Pancreas (tissue), 10 donors: ENCODE results near the gene CAPN11. TPM values are rescaled to one million over a fixed set of nuclear protein-coding genes. Genes with fewer than 3 reads are reported as not detected.
A peak's percentile ranks its signal among the peaks of the same experiment; 100 is the strongest.

ENCODE experiments used
- ATAC-seq, 4 donors: fragments of 200-7000 bp; cut with Tn5 transposase; one replicate each; pipeline versions ENCODE4 v1.8.0 to v1.9.1; 2020; ENCODE audit warnings: mild to moderate bottlenecking in 4 of 4, moderate library complexity in 4 of 4
- DNase-seq, 6 donors: peaks; one replicate each; pipeline ENCODE4 v3.0.0-alpha.2; 2020
- FAIRE-seq: peaks from 2 replicates; lab custom pipeline; 2012; peaks lifted over from hg19 to GRCh38; lab: Jason Lieb, UNC
- H3K27ac ChIP-seq, 4 donors: fragments of 200-600 bp; sonication (generic); 1 replicate in 3 of 4; 2 replicates in 1 of 4; pipeline versions ENCODE4 v1.5.0 to v1.8.0; 2020
- H3K27me3 ChIP-seq, 4 donors: fragments of 200-600 bp; one replicate each; pipeline ENCODE4 v1.8.0; 2021
- H3K36me3 ChIP-seq, 3 donors: fragments of 200-600 bp; sonication (generic) in 1 of 3; one replicate each; pipeline versions ENCODE4 v1.5.0 to v1.8.0; 2020 to 2021
- H3K4me1 ChIP-seq, 3 donors: fragments of 200-600 bp; one replicate each; pipeline ENCODE4 v1.8.0; 2021
- H3K4me3 ChIP-seq, 4 donors: fragments of 200-600 bp; sonication (generic) in 2 of 4; one replicate each; pipeline versions ENCODE4 v1.5.0 to v1.8.0; 2020 to 2021
- H3K9me3 ChIP-seq, 4 donors: fragments of 200-600 bp; one replicate each; pipeline ENCODE4 v1.8.0; 2021
- CTCF ChIP-seq, 4 donors: fragments of 200-600 bp; sonication (generic) in 3 of 4; IDR thresholded peaks; one replicate each; pipeline versions ENCODE4 v1.5.0 to v1.8.0; 2021; ENCODE audit warnings: antibody characterized with exemption in 4 of 4
- WGBS, 2 donors: extraction: QIAGEN DNeasy Blood & Tissue Kit; methylation state at CpG; one replicate each; pipeline ENCODE4 v1.1.7; 2013; 5-methylcytosine and 5-hydroxymethylcytosine counted together
- intact Hi-C, 3 donors: fragments of 100-400 bp; cut with DNase I; formaldehyde crosslinking; loops; one replicate each; pipeline versions ENCODE4 v1.11.1 to v1.14.2; 2022
- polyA plus RNA-seq, 2 donors: library from polyadenylated mRNA; stranded (reverse); fragments of 200-250 nt; gene quantifications; one replicate each; pipeline ENCODE4 v1.2.3, GENCODE V29; 2013
- total RNA-seq, 6 donors: library from RNA; stranded (reverse); fragmentation: NEBNext Ultra II Directional in 4 of 6; extraction: Animal tissue kit (Norgen Biotek cat#: 25700) in 4 of 6; gene quantifications; one replicate each; pipeline versions ENCODE4 v1.2.1 to v1.2.4, GENCODE V29; 2021 to 2023
- donor health status: healthy with polysubstance abuse.
- donor health status: DM: no; HTN: no; CAD: no; lungs with moderate emphysema.
- donor health status: DM: no; HTN: no; CAD: no.
- donor health status: control.
- donor health status: control.
- donor health status: Bipolar disorder and iron deficiency.
- donor health status: DM: yes; HTN: yes; CAD: no.
- donor health status: DM: no; HTN: no; CAD: no.
- donor health status: DM: no; HTN: no; CAD: no.
- donor health status: DM: yes; HTN: yes; CAD: no.

The CAPN11 gene
- total and polyA plus RNA-seq, 8 donors: 0.06 to 0.76 (median 0.19) TPM; not detected in 2

DNA sequence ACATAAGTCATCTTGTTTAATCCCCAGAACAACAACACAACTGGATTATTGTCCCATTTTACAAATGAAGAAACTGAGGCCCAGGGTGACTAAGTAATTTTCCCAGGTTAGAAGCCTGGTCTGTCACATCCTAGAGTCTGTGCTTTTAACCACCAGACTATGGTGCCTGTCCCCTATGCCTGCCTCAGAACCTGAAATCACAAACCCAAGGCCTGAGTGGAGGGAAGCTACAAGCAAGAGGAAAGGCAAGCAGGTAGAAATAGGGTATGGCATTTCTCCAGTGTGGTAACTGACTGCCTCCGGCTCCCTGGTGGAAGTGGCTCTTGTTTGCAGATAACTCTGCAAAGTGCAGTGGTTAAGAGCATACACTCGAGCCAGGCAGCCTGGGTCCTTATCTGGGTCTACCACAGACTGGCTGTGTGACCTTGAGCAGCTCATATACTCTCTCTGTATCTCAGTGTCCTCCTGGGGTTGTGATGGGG, 28.7 kb upstream of the CAPN11 start:
- H3K27me3 ChIP-seq: no peaks in the 10 kb centered on the region
- intact Hi-C loops: no loop called here
- H3K9me3 ChIP-seq: no peaks in the 10 kb centered on the region
- no peak overlapping the region for H3K27ac ChIP-seq
- H3K4me3 ChIP-seq: no peak overlapping the region
- no peaks in the 10 kb centered on the region for H3K36me3 ChIP-seq
- H3K4me1 ChIP-seq: peaks cover 0 to 25% (median 17%) of the 10 kb centered on the region in 3 donors
- TF ChIP-seq CTCF (IDR thresholded peaks at IDR 0.05): no peak
- ATAC-seq (no peak), FAIRE-seq (no peak), DNase-seq (no peak)
- 25 to 33% methylated on average over 2 of the region's 2 CpGs for WGBS, 2 donors

GRCh38 chr6:44131892-44132291, 26.7 kb upstream of the CAPN11 start:
- ATAC-seq (no peak), FAIRE-seq (no peak)
- no peak overlapping the region for H3K27ac ChIP-seq

DNA sequence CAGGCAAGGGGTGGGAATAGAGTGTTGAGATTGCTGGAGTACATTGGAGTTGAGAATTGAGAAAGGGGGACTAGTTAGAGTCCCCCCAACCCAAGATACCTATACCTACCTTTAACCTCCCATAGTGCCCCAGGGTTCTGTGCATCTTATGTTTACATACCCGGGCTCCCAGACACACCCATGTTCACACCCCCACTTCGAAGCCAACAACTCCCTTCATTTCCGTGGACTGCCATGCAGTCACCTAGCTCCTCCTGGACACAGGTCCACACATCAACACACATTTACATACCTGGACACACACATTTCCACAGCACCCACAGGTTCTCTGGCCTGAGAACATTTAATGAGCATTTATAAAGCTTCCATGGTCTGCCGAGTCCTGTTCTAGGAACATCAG, 26.1 kb upstream of the CAPN11 start:
- DNase-seq: no peak
- Histone ChIP-seq H3K4me3 (no peak overlapping the region), H3K27me3 (no peaks in the 10 kb centered on the region), H3K27ac (no peak overlapping the region), H3K4me1 (peaks cover 0 to 12% (median 10%) of the 10 kb centered on the region in 3 donors), H3K9me3 (no peaks in the 10 kb centered on the region), H3K36me3 (no peaks in the 10 kb centered on the region)
- ATAC-seq: no peak
- WGBS, 2 donors: 70 to 74% methylated on average over 4 of the region's 4 CpGs
- no peak for FAIRE-seq
- intact Hi-C loops: no loop called here
- no peak for TF ChIP-seq CTCF (IDR thresholded peaks at IDR 0.05)

More at GRCh38 chr6:44131892-44132291, 26.7 kb upstream of the CAPN11 start:
- Histone ChIP-seq H3K36me3 (no peaks in the 10 kb centered on the region), H3K9me3 (no peaks in the 10 kb centered on the region), H3K4me3 (no peak overlapping the region), H3K4me1 (peaks cover 0 to 12% (median 10%) of the 10 kb centered on the region in 3 donors), H3K27me3 (no peaks in the 10 kb centered on the region)
- WGBS, 2 donors: 71 to 76% methylated on average over 2 of the region's 2 CpGs
- TF ChIP-seq CTCF (IDR thresholded peaks at IDR 0.05): no peak
- intact Hi-C loops: no loop called here
- no peak for DNase-seq

GRCh38 chr6:44133003-44133931, 25.4 kb upstream of the CAPN11 start:
- no peak overlapping the region for H3K4me3 ChIP-seq
- H3K4me1 ChIP-seq: peaks cover 0 to 12% (median 10%) of the 10 kb centered on the region in 3 donors
- H3K9me3 ChIP-seq: no peaks in the 10 kb centered on the region
- H3K27ac ChIP-seq: no peak overlapping the region
- intact Hi-C loops: no loop called here
- H3K27me3 ChIP-seq: no peaks in the 10 kb centered on the region
- H3K36me3 ChIP-seq: no peaks in the 10 kb centered on the region
- ATAC-seq (peak; percentile 59 to 89 (median 83)), FAIRE-seq (no peak), DNase-seq (peak in 1 of 6 donors; percentile 38)
- TF ChIP-seq CTCF (IDR thresholded peaks at IDR 0.05): no peak
- 53 to 56% methylated on average over 9 of the region's 9 CpGs for WGBS, 2 donors
